HS-27A (cell line): Measurements from ENCODE around the gene GOLGA8Q.
"Not testable (repeated sequence)": the region's sequence is repeated elsewhere in the genome, so short reads cannot be mapped to it uniquely, and the experiment has no call there.

Source experiments
- DNase-seq: peaks from one replicate; pipeline ENCODE4 v3.0.0-alpha.2; 2012; ENCODE audit warnings: low read depth, missing footprints

GOLGA8Q gene

GRCh38 chr15:30551750-30552149 lies at the start of gene GOLGA8Q:
GOLGA8Q (plus strand) TSS chr15:30552050; CDS start chr15:30552078, 28 bp downstream.
- not testable (repeated sequence) for DNase-seq

- not testable (repeated sequence) for DNase-seq
Measured at GRCh38 chr15:30502904-30503781, 48.7 kb upstream of the GOLGA8Q start.

DNA sequence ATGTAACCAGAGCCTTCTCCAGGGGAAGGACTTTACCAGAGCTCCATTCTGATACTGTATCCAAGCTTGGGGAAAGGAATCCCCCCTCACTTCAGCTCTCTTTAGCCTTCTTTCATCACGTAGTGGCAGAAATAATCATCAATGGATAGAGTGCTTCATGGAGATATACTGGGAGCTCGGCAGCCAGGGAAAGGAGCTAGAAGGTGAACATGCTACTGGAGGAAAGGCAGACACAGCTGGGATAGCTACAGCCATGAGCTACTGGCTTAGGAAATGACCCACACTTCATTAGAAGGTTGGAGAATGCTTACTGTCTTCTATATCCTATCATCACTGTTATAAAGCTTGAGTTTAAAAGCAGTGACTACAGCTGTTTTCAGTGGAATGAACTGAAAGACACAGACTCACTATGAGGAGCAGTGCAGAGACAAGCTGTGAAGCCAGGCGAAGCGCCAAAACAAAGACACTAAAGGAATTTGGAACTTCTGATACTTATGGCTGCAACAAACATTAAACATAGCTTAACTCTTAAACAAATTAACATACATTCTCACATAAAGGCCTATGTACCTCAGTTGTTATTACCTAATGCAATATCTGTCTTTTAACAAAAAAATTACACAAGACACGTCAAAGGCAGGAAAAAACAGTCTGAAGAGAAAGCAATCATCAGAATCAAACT lies 47.5 kb upstream of the GOLGA8Q start:
- DNase-seq: not testable (repeated sequence)

- DNase-seq: not testable (repeated sequence)
Measured at GRCh38 chr15:30514545-30514944, 37.3 kb upstream of the GOLGA8Q start.

DNA sequence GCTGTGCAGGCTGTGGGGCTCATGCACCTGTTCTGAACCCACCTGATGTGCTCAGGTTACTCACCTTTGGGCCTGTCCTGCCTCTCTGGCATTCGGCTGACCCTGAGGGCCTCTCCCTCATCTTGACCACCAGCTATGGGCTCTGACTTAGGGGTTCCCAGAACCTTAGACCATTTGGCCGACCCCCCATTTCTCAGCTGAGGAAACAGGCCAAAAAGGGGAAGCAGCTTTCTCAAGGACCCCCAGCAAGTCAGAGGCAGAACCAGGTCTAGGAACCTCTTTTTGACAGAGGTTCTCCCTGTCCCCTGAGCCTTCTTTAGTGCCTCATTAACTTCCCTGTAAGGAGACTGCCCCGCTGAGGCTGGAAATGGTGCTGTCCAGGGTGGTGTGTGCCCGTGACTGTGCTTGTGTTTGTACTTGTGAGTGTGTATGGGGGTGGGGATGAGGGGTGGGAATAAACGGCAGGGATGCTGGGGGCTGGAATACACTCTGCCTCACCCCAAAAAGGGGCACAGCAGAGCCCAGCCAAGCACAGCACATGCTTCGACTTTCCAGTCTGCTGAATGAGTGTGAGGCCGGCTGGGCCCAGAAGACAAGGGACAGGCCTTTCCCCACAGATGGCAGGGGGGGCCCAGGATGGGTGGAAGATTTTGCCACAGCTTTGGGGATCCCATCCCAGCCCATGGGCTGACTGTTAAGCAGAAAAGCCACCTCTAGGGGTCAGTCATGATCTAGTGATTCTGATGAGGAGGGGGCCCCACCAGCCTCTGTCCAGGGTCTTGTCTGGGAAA lies 28.2 kb upstream of the GOLGA8Q start:
- DNase-seq: not testable (repeated sequence)

DNA sequence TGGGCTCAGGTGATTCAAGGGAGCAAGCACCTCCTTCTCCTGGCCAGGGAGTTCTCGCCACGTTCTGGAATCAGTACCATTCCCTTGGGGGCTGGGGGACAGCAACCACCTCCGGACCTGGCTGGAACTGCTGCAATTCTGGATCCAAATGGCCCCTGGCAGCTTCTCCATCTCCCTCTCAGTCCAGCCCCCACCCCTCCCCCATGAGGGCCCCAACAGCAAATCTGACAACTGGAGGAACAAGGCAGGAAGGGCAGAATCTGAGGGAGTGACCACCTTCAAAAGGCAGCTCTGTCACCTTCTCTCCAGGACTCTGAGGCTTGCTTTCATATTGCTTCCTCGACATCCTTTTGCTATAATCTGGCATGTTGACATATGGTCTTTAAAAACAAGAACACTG lies 25.9 kb upstream of the GOLGA8Q start:
- not testable (repeated sequence) for DNase-seq

- DNase-seq: not testable (repeated sequence)
Measured at GRCh38 chr15:30529049-30529448, 22.8 kb upstream of the GOLGA8Q start.

GRCh38 chr15:30566949-30567348 lies 15.1 kb downstream of the GOLGA8Q start:
- not testable (repeated sequence) for DNase-seq

GRCh38 chr15:30573012-30573491 lies 21.2 kb downstream of the GOLGA8Q start:
- DNase-seq: not testable (repeated sequence)

- not testable (repeated sequence) for DNase-seq
Measured at GRCh38 chr15:30579394-30579970, 27.6 kb downstream of the GOLGA8Q start.

DNA sequence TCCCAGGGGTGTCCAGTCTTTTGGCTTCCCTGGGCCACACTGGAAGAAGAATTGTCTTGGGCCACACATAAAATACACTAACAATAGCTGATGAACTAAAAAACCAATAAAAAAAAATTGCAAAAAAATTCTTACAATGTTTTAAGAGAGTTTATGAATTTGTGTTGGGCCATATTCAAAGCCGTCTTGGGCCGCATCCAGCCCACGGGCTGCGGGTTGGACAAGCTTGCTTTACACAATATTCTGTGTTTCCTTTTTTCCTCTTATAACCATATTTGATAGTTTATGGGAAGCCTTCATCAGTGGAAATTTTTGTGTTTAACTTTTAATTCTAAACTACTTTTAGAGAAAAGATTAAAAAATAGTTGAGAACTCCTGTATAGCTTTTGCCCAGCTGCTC lies 28.9 kb downstream of the GOLGA8Q start:
- not testable (repeated sequence) for DNase-seq

DNA sequence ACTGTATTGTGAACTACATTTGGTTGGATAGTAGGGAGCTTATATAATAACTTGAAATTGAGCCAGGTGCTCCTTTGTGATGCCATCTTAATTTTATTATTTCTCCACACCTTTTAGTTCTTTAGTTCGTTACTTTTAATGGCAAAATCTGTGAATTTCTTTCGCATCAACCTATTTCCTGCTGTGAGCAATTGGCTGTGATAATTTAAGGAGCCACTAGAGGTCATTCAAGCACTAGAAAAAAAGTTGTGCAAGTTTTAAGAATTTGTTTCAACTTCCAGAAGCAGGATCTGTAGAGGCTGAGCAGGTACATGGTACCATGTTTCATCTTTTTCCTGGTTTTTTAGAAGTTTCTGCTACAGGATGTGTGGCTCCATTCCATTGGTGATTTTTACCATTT lies 47.1 kb downstream of the GOLGA8Q start:
- DNase-seq: not testable (repeated sequence)

DNA sequence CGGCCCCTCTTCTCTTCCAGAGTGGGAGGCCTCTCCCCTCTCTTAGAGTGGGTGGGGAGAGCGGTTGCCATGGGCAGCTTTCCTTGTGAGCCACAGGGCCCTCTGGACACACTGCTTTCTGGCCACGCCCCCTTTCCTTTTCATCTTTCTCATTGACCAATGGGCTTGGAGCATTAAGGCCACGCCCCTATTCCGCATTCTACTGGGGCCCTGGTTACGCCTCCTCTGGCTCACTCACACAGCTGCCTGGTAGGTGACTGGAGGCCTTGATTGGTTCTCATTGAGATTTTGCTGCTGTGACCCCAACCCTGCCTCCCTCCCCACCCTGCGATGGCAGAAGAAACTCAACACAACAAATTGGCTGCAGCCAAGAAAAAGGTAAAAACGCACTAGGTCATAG lies 51.9 kb downstream of the GOLGA8Q start, which contains the start of gene GOLGA8H:
TSS of gene GOLGA8H (plus strand) at position 233 of the 400 bp plus-strand sequence. CDS start at position 331, 98 bp downstream.
- not testable (repeated sequence) for DNase-seq
